ENCODE results near the gene CHID1.

DNA sequence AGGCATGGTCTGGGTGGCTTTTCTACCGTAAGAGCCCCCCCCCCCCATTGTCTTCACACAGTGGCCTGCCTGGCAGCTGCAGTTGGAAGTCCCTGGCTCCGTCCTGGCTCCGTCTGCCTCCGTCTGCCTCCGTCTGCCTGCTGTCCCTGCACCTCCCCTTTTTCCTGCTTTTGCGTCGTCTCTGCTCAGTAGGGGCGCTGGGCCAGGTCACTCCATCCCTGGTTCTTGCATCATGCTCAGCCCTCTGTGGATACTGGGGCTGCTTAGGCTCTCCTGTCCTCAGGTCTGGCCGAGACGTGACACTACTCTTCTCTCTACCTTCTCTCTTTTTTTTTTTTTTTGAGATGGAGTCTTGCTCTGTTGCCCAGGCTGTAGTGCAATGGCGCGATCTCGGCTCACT, 42.9 kb upstream of the CHID1 start:
- TF ChIP-seq, protein P1, sequence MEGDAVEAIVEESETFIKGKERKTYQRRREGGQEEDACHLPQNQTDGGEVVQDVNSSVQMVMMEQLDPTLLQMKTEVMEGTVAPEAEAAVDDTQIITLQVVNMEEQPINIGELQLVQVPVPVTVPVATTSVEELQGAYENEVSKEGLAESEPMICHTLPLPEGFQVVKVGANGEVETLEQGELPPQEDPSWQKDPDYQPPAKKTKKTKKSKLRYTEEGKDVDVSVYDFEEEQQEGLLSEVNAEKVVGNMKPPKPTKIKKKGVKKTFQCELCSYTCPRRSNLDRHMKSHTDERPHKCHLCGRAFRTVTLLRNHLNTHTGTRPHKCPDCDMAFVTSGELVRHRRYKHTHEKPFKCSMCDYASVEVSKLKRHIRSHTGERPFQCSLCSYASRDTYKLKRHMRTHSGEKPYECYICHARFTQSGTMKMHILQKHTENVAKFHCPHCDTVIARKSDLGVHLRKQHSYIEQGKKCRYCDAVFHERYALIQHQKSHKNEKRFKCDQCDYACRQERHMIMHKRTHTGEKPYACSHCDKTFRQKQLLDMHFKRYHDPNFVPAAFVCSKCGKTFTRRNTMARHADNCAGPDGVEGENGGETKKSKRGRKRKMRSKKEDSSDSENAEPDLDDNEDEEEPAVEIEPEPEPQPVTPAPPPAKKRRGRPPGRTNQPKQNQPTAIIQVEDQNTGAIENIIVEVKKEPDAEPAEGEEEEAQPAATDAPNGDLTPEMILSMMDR (IDR thresholded peaks at IDR 0.05): no peak
- no peak for TF ChIP-seq EZH2 (IDR thresholded peaks at IDR 0.05; ENCODE audit: borderline replicate concordance, insufficient read depth, low read depth, low read length, poor library complexity, severe bottlenecking)
